ENCODE data around the gene GCA.

- TF ChIP-seq CTCF (IDR thresholded peaks at IDR 0.05; ENCODE audit: insufficient read depth, low read length, poor library complexity, severe bottlenecking) (no peak), EZH2phosphoT487 (conservative IDR thresholded peaks at IDR 0.05; ENCODE audit: low read length) (no peak)
Measured at GRCh38 chr2:162381851-162382250, 37.9 kb downstream of the GCA start.

Measured in SU-DHL-6 (cell line).